WI38 (cell line): Measurements from ENCODE around the gene LRRC59.

Experiments used
- H3K4me3 ChIP-seq: 2 replicates; pipeline ENCODE4 v1.5.1; 2011; ENCODE audit warnings: low read depth, mild to moderate bottlenecking, control low read depth, low read length
- TF ChIP-seq, protein P1 (sequence below): IDR thresholded peaks from 2 replicates; pipeline ENCODE4 v1.5.1; 2012; ENCODE audit warnings: low read depth, mild to moderate bottlenecking, control low read depth, low read length

LRRC59 gene

GRCh38 chr17:50347117-50347893, 50.0 kb downstream of the LRRC59 start:
- TF ChIP-seq, protein P1, sequence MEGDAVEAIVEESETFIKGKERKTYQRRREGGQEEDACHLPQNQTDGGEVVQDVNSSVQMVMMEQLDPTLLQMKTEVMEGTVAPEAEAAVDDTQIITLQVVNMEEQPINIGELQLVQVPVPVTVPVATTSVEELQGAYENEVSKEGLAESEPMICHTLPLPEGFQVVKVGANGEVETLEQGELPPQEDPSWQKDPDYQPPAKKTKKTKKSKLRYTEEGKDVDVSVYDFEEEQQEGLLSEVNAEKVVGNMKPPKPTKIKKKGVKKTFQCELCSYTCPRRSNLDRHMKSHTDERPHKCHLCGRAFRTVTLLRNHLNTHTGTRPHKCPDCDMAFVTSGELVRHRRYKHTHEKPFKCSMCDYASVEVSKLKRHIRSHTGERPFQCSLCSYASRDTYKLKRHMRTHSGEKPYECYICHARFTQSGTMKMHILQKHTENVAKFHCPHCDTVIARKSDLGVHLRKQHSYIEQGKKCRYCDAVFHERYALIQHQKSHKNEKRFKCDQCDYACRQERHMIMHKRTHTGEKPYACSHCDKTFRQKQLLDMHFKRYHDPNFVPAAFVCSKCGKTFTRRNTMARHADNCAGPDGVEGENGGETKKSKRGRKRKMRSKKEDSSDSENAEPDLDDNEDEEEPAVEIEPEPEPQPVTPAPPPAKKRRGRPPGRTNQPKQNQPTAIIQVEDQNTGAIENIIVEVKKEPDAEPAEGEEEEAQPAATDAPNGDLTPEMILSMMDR: no peak
- H3K4me3 ChIP-seq: peak overlapping the region; percentile 87

GRCh38 chr17:50346313-50347116, 50.8 kb downstream of the LRRC59 start:
- H3K4me3 ChIP-seq: peak overlapping the region; percentile 87

DNA sequence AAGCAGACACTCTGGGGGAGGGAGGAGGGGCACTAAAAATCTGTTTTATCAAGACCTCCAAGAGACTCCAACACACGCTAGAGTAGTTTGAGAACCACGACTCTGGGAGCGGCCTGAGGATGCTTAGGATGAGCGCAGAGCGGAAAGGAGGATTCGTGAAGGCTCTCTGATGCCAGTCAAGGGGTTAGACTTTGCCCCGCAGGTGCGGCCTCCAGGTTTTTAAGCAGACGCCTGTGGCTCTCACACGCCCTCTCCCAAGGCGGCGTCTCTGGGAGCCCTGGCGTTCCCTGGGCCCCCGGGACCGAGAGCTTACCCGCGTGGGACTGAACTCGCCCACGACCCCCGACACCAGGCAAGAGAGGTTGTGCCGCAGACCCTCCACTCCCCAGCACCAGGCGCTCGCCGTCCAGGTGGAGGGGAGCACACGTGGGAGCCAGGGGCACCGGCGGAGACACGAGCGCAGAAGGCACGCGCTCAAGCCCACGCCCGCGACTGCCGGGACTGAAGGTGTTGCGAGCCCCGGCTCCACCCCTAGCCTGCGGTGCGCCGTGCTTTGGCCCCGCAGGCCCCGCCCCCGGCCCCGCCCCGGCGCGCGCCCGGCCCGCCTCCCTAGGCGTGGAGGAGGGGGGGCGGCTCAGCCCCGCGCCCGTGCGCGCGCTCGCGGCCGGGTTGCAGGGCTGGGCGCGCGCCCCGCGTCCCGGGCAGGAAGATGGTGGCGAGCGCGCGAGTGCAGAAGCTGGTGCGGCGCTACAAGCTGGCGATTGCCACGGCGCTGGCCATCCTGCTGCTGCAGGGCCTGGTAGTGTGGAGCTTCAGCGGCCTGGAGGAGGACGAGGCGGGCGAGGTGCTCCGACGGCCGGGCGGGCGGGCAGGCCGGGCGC, 51.7 kb downstream of the LRRC59 start, which contains the start of gene XYLT2:
Gene XYLT2, plus strand, starts transcription at position 695 of the 881 bp plus-strand sequence. Its CDS starts 15 bp downstream, at position 710.
- TF ChIP-seq, protein P1: no peak
- peak within 1 kb of the TSS; percentile 87 for H3K4me3 ChIP-seq

More at GRCh38 chr17:50346313-50347116, 50.8 kb downstream of the LRRC59 start:
- TF ChIP-seq, protein P1: no peak

GRCh38 chr17:50344731-50345365, 52.5 kb downstream of the LRRC59 start:
- no peak overlapping the region for H3K4me3 ChIP-seq
- TF ChIP-seq, protein P1: no peak

- H3K4me3 ChIP-seq: no peak overlapping the region
These were observed 57.9 kb downstream of the LRRC59 start for GRCh38 chr17:50339381-50339780.

DNA sequence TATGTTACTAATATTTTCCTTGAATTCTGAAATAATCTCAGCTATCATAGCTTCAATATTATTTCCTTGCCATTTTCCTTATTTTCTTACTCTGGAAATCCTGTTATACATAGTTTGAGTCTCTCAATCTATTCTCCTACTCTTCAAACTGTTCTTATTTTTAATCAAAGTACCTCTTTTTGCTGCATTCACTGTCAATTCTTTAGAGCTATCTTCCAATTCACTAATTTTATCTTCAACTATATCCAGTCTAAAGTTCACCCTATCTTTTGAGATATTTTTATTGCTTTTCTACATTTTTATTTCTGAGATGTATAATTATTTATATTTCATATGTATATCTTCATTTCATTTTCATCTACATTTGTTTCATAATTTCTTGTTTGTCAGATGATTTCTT, 58.7 kb downstream of the LRRC59 start:
- TF ChIP-seq, protein P1: no peak
- no peak overlapping the region for H3K4me3 ChIP-seq

More at GRCh38 chr17:50339381-50339780, 57.9 kb downstream of the LRRC59 start:
- TF ChIP-seq, protein P1: no peak
